Hematopoietic multipotent progenitor cell treated with erythropoietin and hydrocortisone succinate and interleukin-3 and kit ligand, for 6 days (in vitro differentiated cells): Measurements from ENCODE around the gene GRIN2C.

Experiments
- DNase-seq: peaks from one replicate; pipeline ENCODE4 v3.0.0-alpha.2; 2015

The GRIN2C gene

GRCh38 chr17:74796211-74796610, 63.5 kb downstream of the GRIN2C start:
- DNase-seq = no peak

- DNase-seq = no peak
Measured at GRCh38 chr17:74795327-74796020, 64.2 kb downstream of the GRIN2C start.

- no peak for DNase-seq
Measured at GRCh38 chr17:74792586-74793105, 67.0 kb downstream of the GRIN2C start.
